SK-N-SH treated with all-trans-retinoic acid at 6 μM for 48 hours (cell line): ENCODE data around the gene AGAP1.

Source experiments
- ATAC-seq: fragments of 200-7000 bp; cut with Tn5 transposase; 3 replicates; pipeline ENCODE4 v1.9.1; 2020; ENCODE audit warnings: mild to moderate bottlenecking, moderate library complexity
- ARNTL ChIP-seq: fragments of 450-650 bp; formaldehyde crosslinking; IDR thresholded peaks from 2 replicates; pipeline ENCODE4 v1.5.0; 2020; ENCODE audit warnings: low read depth, mild to moderate bottlenecking, moderate library complexity, borderline replicate concordance
- BACH2 ChIP-seq: fragments of 250-450 bp; sonication (Bioruptor Pico); IDR thresholded peaks from 2 replicates; pipeline ENCODE4 v1.9.0; 2021; ENCODE audit warnings: mild to moderate bottlenecking, borderline replicate concordance
- CREB5 ChIP-seq: fragments of 250-450 bp; sonication (Bioruptor Pico); IDR thresholded peaks from 2 replicates; pipeline ENCODE4 v1.5.1; 2020; ENCODE audit warnings: low read depth, mild to moderate bottlenecking, moderate library complexity
- CSDC2 ChIP-seq: fragments of 250-450 bp; sonication (Bioruptor Pico); IDR thresholded peaks from 2 replicates; pipeline ENCODE4 v1.5.0; 2020; ENCODE audit warnings: mild to moderate bottlenecking, moderate library complexity
- CSRNP3 ChIP-seq: fragments of 250-450 bp; sonication (Bioruptor Pico); IDR thresholded peaks from 2 replicates; pipeline ENCODE4 v1.5.1; 2021; ENCODE audit warnings: mild to moderate bottlenecking, moderate library complexity
- ESRRG ChIP-seq: fragments of 250-450 bp; sonication (Bioruptor Pico); IDR thresholded peaks from 2 replicates; pipeline ENCODE4 v1.6.1; 2021; ENCODE audit warnings: mild to moderate bottlenecking
- GLIS3 ChIP-seq: fragments of 250-450 bp; sonication (Bioruptor Pico); IDR thresholded peaks from 2 replicates; pipeline ENCODE4 v1.5.0; 2020; ENCODE audit warnings: mild to moderate bottlenecking, moderate library complexity
- ISL1 ChIP-seq: fragments of 250-450 bp; sonication (Bioruptor Pico); IDR thresholded peaks from 2 replicates; pipeline ENCODE4 v2.1.2; 2022; ENCODE audit warnings: mild to moderate bottlenecking, moderate library complexity
- OSR1 ChIP-seq: fragments of 250-450 bp; sonication (Bioruptor Pico); IDR thresholded peaks from 2 replicates; pipeline ENCODE4 v1.8.0; 2022; ENCODE audit warnings: moderate library complexity, mild to moderate bottlenecking, inconsistent platforms
- POU6F1 ChIP-seq: fragments of 250-450 bp; sonication (Bioruptor Pico); IDR thresholded peaks from 2 replicates; pipeline ENCODE4 v1.8.0; 2021; ENCODE audit warnings: low read depth, mild to moderate bottlenecking, moderate library complexity, borderline replicate concordance
- PPARA ChIP-seq: fragments of 250-450 bp; sonication (Bioruptor Pico); IDR thresholded peaks from 2 replicates; pipeline ENCODE4 v1.5.0; 2020; ENCODE audit warnings: mild to moderate bottlenecking, borderline replicate concordance
- RARB ChIP-seq: fragments of 250-450 bp; sonication (Bioruptor Pico); IDR thresholded peaks from 2 replicates; pipeline ENCODE4 v1.8.0; 2021; ENCODE audit warnings: mild to moderate bottlenecking, moderate library complexity
- SNAI2 ChIP-seq: fragments of 250-450 bp; sonication (Bioruptor Pico); IDR thresholded peaks from 2 replicates; pipeline ENCODE4 v1.5.0; 2020; ENCODE audit warnings: mild to moderate bottlenecking, moderate library complexity
- TCF4 ChIP-seq: fragments of 250-450 bp; sonication (Bioruptor Pico); IDR thresholded peaks from 2 replicates; pipeline ENCODE4 v1.8.0; 2021; ENCODE audit warnings: mild to moderate bottlenecking, moderate library complexity, borderline replicate concordance
- TOX ChIP-seq: fragments of 250-450 bp; sonication (Bioruptor Pico); IDR thresholded peaks from 2 replicates; pipeline ENCODE4 v1.8.0; 2021; ENCODE audit warnings: mild to moderate bottlenecking, moderate library complexity, borderline replicate concordance
- TSHZ2 ChIP-seq: fragments of 250-450 bp; sonication (Bioruptor Pico); IDR thresholded peaks from 2 replicates; pipeline ENCODE4 v1.5.0; 2020; ENCODE audit warnings: mild to moderate bottlenecking, moderate library complexity
- ZFP3 ChIP-seq: fragments of 250-450 bp; sonication (Bioruptor Pico); IDR thresholded peaks from 2 replicates; pipeline ENCODE4 v1.5.0; 2020; ENCODE audit warnings: mild to moderate bottlenecking, moderate library complexity
- ZNF565 ChIP-seq: fragments of 450-650 bp; formaldehyde crosslinking; conservative IDR thresholded peaks from 2 replicates; pipeline ENCODE4 v1.5.0; 2020; ENCODE audit warnings: low read depth, mild to moderate bottlenecking, moderate library complexity
- ZNF70 ChIP-seq: fragments of 450-650 bp; formaldehyde crosslinking; IDR thresholded peaks from 2 replicates; pipeline ENCODE4 v1.5.0; 2020; ENCODE audit warnings: mild to moderate bottlenecking, moderate library complexity

AGAP1 gene

GRCh38 chr2:235643680-235644511, 150.1 kb downstream of the AGAP1 start:
- ATAC-seq: no peak; the same call in 2 of the 3 replicates
- TF ChIP-seq SNAI2 (CRISPR knock-in tag) (no peak), OSR1 (CRISPR knock-in tag) (no peak), ESRRG (CRISPR knock-in tag) (no peak), ZNF70 (no peak), ARNTL (no peak), TOX (CRISPR knock-in tag) (no peak), GLIS3 (no peak), RARB (CRISPR knock-in tag) (no peak), TCF4 (CRISPR knock-in tag) (peak; percentile 80), ZNF565 (CRISPR knock-in tag) (no peak), CREB5 (no peak), TSHZ2 (CRISPR knock-in tag) (peak; percentile 67; the same call in 1 of the 2 replicates), ZFP3 (CRISPR knock-in tag) (0 out of 2 replicates have a peak, but pooled peaks have one; percentile 20), BACH2 (CRISPR knock-in tag) (no peak), POU6F1 (no peak), PPARA (CRISPR knock-in tag) (no peak), CSDC2 (no peak), ISL1 (CRISPR knock-in tag) (peak; percentile 7; the same call in 1 of the 2 replicates), CSRNP3 (CRISPR knock-in tag) (no peak)

- ATAC-seq: no peak
- no peak for TF ChIP-seq TSHZ2 (CRISPR knock-in tag)
- TF ChIP-seq RARB (CRISPR knock-in tag): no peak
- TF ChIP-seq CREB5: no peak
- TF ChIP-seq ZNF70: no peak
- no peak for TF ChIP-seq POU6F1
- no peak for TF ChIP-seq BACH2 (CRISPR knock-in tag)
- TF ChIP-seq ARNTL: no peak
- TF ChIP-seq, all 23 proteins: peak for 0
These were observed 153.4 kb downstream of the AGAP1 start for GRCh38 chr2:235647264-235647663.
